H9 (cell line): ENCODE measurements around the gene USP6NL. TPM values are rescaled to one million over a fixed set of nuclear protein-coding genes. Genes with fewer than 3 reads are reported as not detected.

ENCODE experiments used
- DNase-seq: peaks from one replicate; pipeline ENCODE4 v3.0.0-alpha.2; 2017
- H2AFZ ChIP-seq: one replicate; pipeline ENCODE4 v1.6.1; 2013; ENCODE audit warnings: mild to moderate bottlenecking, low read length, control low read depth, moderate library complexity
- H2AK5ac ChIP-seq: 2 replicates; pipeline ENCODE4 v1.6.1; 2013; ENCODE audit warnings: low read length, control low read depth, mixed read lengths; ENCODE audit not compliant: insufficient read length
- H2BK120ac ChIP-seq: one replicate; pipeline ENCODE4 v1.6.1; 2013; ENCODE audit warnings: low read depth, mild to moderate bottlenecking, low read length, control low read depth, inconsistent platforms; ENCODE audit not compliant: poor library complexity, severe bottlenecking
- H2BK12ac ChIP-seq: 2 replicates; pipeline ENCODE4 v1.6.1; 2013; ENCODE audit warnings: low read length, control low read depth, mixed read lengths, low read depth; ENCODE audit not compliant: insufficient read length
- H2BK15ac ChIP-seq: 2 replicates; pipeline ENCODE4 v1.6.1; 2013; ENCODE audit warnings: low read depth, low read length, control low read depth
- H2BK20ac ChIP-seq: one replicate; pipeline ENCODE4 v1.6.1; 2013; ENCODE audit warnings: low read depth, mild to moderate bottlenecking, low read length, control low read depth, inconsistent platforms; ENCODE audit not compliant: poor library complexity, severe bottlenecking
- H2BK5ac ChIP-seq: 2 replicates; pipeline ENCODE4 v1.6.1; 2013; ENCODE audit warnings: low read length, control low read depth, mixed read lengths; ENCODE audit not compliant: insufficient read length
- H3K14ac ChIP-seq: 2 replicates; pipeline ENCODE4 v1.6.1; 2013; ENCODE audit warnings: low read length, control low read depth; ENCODE audit not compliant: insufficient read depth
- H3K18ac ChIP-seq: 2 replicates; pipeline ENCODE4 v1.6.1; 2013; ENCODE audit warnings: low read depth, mild to moderate bottlenecking, mixed read lengths, low read length, control low read depth; ENCODE audit not compliant: insufficient read length
- H3K23ac ChIP-seq: 2 replicates; pipeline ENCODE4 v1.6.1; 2013; ENCODE audit warnings: low read length, control low read depth, mixed read lengths, low read depth; ENCODE audit not compliant: insufficient read length
- H3K23me2 ChIP-seq: 2 replicates; pipeline ENCODE4 v1.6.1; 2013; ENCODE audit warnings: low read depth, mild to moderate bottlenecking, mixed read lengths, low read length, control low read depth; ENCODE audit not compliant: insufficient read length, poor library complexity, severe bottlenecking
- H3K27ac ChIP-seq: 2 replicates; pipeline ENCODE4 v1.5.1; 2013; ENCODE audit warnings: low read length, control low read depth, mixed read lengths, low read depth; ENCODE audit not compliant: insufficient read length
- H3K27me3 ChIP-seq: 2 replicates; pipeline ENCODE4 v1.6.1; 2013; ENCODE audit warnings: low read length, control low read depth, inconsistent platforms; ENCODE audit not compliant: insufficient read depth
- H3K4ac ChIP-seq: 2 replicates; pipeline ENCODE4 v1.6.1; 2013; ENCODE audit warnings: low read depth, mild to moderate bottlenecking, control low read depth, inconsistent platforms, low read length, moderate library complexity
- H3K4me1 ChIP-seq: 2 replicates; pipeline ENCODE4 v1.6.1; 2013; ENCODE audit warnings: low read length, control low read depth, inconsistent platforms; ENCODE audit not compliant: insufficient read depth
- H3K4me2 ChIP-seq: 2 replicates; pipeline ENCODE4 v1.6.1; 2013; ENCODE audit warnings: low read length, control low read depth, mixed read lengths; ENCODE audit not compliant: insufficient read length, insufficient read depth
- H3K56ac ChIP-seq: 2 replicates; pipeline ENCODE4 v1.6.1; 2013; ENCODE audit warnings: low read depth, mild to moderate bottlenecking, mixed read lengths, low read length, control low read depth; ENCODE audit not compliant: insufficient read length
- H3K79me1 ChIP-seq: 2 replicates; pipeline ENCODE4 v1.6.1; 2013; ENCODE audit warnings: low read depth, mild to moderate bottlenecking, moderate library complexity, low read length, control low read depth, inconsistent platforms; ENCODE audit not compliant: insufficient read depth, poor library complexity, severe bottlenecking
- H3K79me2 ChIP-seq: 2 replicates; pipeline ENCODE4 v1.6.1; 2013; ENCODE audit warnings: low read length, control low read depth, inconsistent platforms; ENCODE audit not compliant: insufficient read depth
- H3K9ac ChIP-seq: 2 replicates; pipeline ENCODE4 v1.6.1; 2013; ENCODE audit warnings: low read length, control low read depth, mixed read lengths; ENCODE audit not compliant: insufficient read length; ENCODE audit errors: extremely low read depth
- H3K9me3 ChIP-seq: one replicate; pipeline ENCODE4 v1.6.1; 2013; ENCODE audit warnings: low read depth, low read length, inconsistent platforms; ENCODE audit not compliant: control insufficient read depth
- H3T11ph ChIP-seq: one replicate; pipeline ENCODE4 v1.6.1; 2013; ENCODE audit warnings: mild to moderate bottlenecking, low read length, control low read depth, inconsistent platforms
- H4K20me1 ChIP-seq: one replicate; pipeline ENCODE4 v1.6.1; 2013; ENCODE audit not compliant: control insufficient read depth, insufficient read length, insufficient read depth
- H4K5ac ChIP-seq: 2 replicates; pipeline ENCODE4 v1.6.1; 2013; ENCODE audit warnings: low read depth, mild to moderate bottlenecking, mixed read lengths, low read length, control low read depth; ENCODE audit not compliant: insufficient read length
- H4K8ac ChIP-seq: replicated peaks from 2 replicates; pipeline ENCODE4 v1.6.1; 2013; ENCODE audit warnings: low read length, control low read depth, mixed read lengths, low read depth; ENCODE audit not compliant: insufficient read length
- H4K91ac ChIP-seq: 2 replicates; pipeline ENCODE4 v1.6.1; 2013; ENCODE audit warnings: low read depth, mild to moderate bottlenecking, moderate library complexity, mixed read lengths, low read length, control low read depth; ENCODE audit not compliant: insufficient read length
- H3K27ac Mint-ChIP-seq, 3 experiments: 2 replicates in 2 of 3; 3 replicates in 1 of 3; pipeline ENCODE4 v1.8.0; 2020 to 2021; ENCODE audit warnings: mixed read lengths in 3 of 3, mild to moderate bottlenecking in 1 of 3, moderate library complexity in 1 of 3
- H3K27me3 Mint-ChIP-seq: 2 replicates; pipeline ENCODE4 v1.8.0; 2021; ENCODE audit warnings: low read depth, mild to moderate bottlenecking, moderate library complexity, mixed read lengths
- H3K36me3 Mint-ChIP-seq, 3 experiments: 2 replicates in 2 of 3; 3 replicates in 1 of 3; pipeline ENCODE4 v1.8.0; 2020 to 2021; ENCODE audit warnings: low read depth in 3 of 3, mixed read lengths in 3 of 3; ENCODE audit not compliant: insufficient read depth in 1 of 3
- H3K4me1 Mint-ChIP-seq, 2 experiments: 2 replicates each; pipeline ENCODE4 v1.8.0; 2020; ENCODE audit warnings: mixed read lengths in 2 of 2
- H3K4me3 Mint-ChIP-seq, 2 experiments: 2 replicates in 1 of 2; 3 replicates in 1 of 2; pipeline ENCODE4 v1.8.0; 2020 to 2021; ENCODE audit warnings: mild to moderate bottlenecking in 2 of 2, mixed read lengths in 2 of 2, moderate library complexity in 1 of 2
- H3K9me3 Mint-ChIP-seq, 2 experiments: 2 replicates in 1 of 2; 3 replicates in 1 of 2; pipeline ENCODE4 v1.8.0; 2020; ENCODE audit warnings: mild to moderate bottlenecking in 2 of 2, mixed read lengths in 2 of 2, moderate library complexity in 1 of 2
- CTCF ChIP-seq: fragments of 200-600 bp; sonication (generic); conservative IDR thresholded peaks from 3 replicates; pipeline ENCODE4 v1.8.0; 2021; ENCODE audit warnings: antibody characterized with exemption, mild to moderate bottlenecking
- WGBS: extraction: QIAGEN DNeasy Blood & Tissue Kit; methylation state at CpG from one replicate; pipeline ENCODE4 v1.1.7; 2013; ENCODE audit warnings: missing lambda C conversion rate, low lambda C conversion rate, mixed read lengths; ENCODE audit not compliant: insufficient read length; ENCODE audit errors: extremely low coverage; 5-methylcytosine and 5-hydroxymethylcytosine counted together
- total RNA-seq: library from RNA; stranded (reverse); gene quantifications from 2 replicates; pipeline ENCODE4 v1.2.1, GENCODE V29; 2021

The USP6NL gene
- total RNA-seq, 1 experiment from 2014 or later, result 28.3 TPM

GRCh38 chr10:11595395-11595692, 16.1 kb downstream of the USP6NL start:
- Mint-ChIP-seq H3K4me1 (peaks cover 17 to 22% of the 10 kb centered on the region in 2 experiments), H3K4me3 (no peak overlapping the region), H3K27ac (peak overlapping the region; percentile 17 to 66 (median 56); a peak in 5 of 7 replicates), H3K36me3 (peaks cover 2 to 13% (median 7%) of the 10 kb centered on the region in 3 experiments; a peak in 5 of 7 replicates), H3K27me3 (no peaks in the 10 kb centered on the region), H3K9me3 (no peaks in the 10 kb centered on the region)
- Histone ChIP-seq H3K56ac (no peak overlapping the region), H3K18ac (no peak overlapping the region), H3K4me2 (no peak overlapping the region), H3K4ac (no peak overlapping the region), H4K8ac (no peak overlapping the region), H2BK12ac (no peak overlapping the region), H2BK20ac (no peak overlapping the region), H3K9ac (no peak overlapping the region), H3K27ac (no peak overlapping the region), H3K9me3 (no peaks in the 10 kb centered on the region), H4K5ac (no peak overlapping the region), H3K79me2 (peaks cover 9% of the 10 kb centered on the region; the same call in 1 of the 2 replicates), H2BK15ac (no peak overlapping the region), H4K20me1 (no peaks in the 10 kb centered on the region), H4K91ac (no peak overlapping the region), H3K79me1 (peaks cover 9% of the 10 kb centered on the region), H3K27me3 (no peaks in the 10 kb centered on the region), H3K4me1 (no peaks in the 10 kb centered on the region), H3T11ph (no peak overlapping the region), H2BK120ac (no peak overlapping the region), H3K14ac (no peak overlapping the region), H2AFZ (no peak overlapping the region), H3K23ac (no peak overlapping the region), H2AK5ac (no peak overlapping the region), H3K23me2 (no peaks in the 10 kb centered on the region), H2BK5ac (no peak overlapping the region)
- TF ChIP-seq CTCF, result no peak
- DNase-seq, result no peak
- WGBS, result no CpG with 5 or more reads among the region's 1 CpG
